ENCODE measurements around the gene PCID2. TPM values are rescaled to one million over a fixed set of nuclear protein-coding genes. Genes with fewer than 3 reads are reported as not detected.

Gene PCID2
- total RNA-seq, 1 donor from 2014 or later: 67.1 TPM

- H3K27ac Mint-ChIP-seq: peak overlapping the region; percentile 78
- no peak for DNase-seq (ENCODE audit: low spot score)
- no peaks in the 10 kb centered on the region for H3K27me3 Mint-ChIP-seq (ENCODE audit: low read depth)
- H3K9me3 Mint-ChIP-seq: no peaks in the 10 kb centered on the region
- intact Hi-C loops (cut with micrococcal nuclease): no loop called here
- H3K36me3 Mint-ChIP-seq (ENCODE audit: low read depth): peaks cover 38% of the 10 kb centered on the region
- peaks cover 31% of the 10 kb centered on the region for H3K4me1 Mint-ChIP-seq (ENCODE audit: low read depth)
- peak overlapping the region; percentile 79 for H3K4me3 Mint-ChIP-seq (ENCODE audit: low read depth)
Measured at GRCh38 chr13:113211774-113212173, 3.3 kb upstream of the PCID2 start.

GRCh38 chr13:113210833-113211232 lies 2.4 kb upstream of the PCID2 start:
- H3K27ac Mint-ChIP-seq: no peak overlapping the region
- peak overlapping the region; percentile 79 for H3K4me3 Mint-ChIP-seq (ENCODE audit: low read depth)
- peaks cover 48% of the 10 kb centered on the region for H3K36me3 Mint-ChIP-seq (ENCODE audit: low read depth)
- H3K4me1 Mint-ChIP-seq (ENCODE audit: low read depth): peaks cover 40% of the 10 kb centered on the region
- no peaks in the 10 kb centered on the region for H3K27me3 Mint-ChIP-seq (ENCODE audit: low read depth)
- DNase-seq (ENCODE audit: low spot score): no peak
- no peaks in the 10 kb centered on the region for H3K9me3 Mint-ChIP-seq
- intact Hi-C loops (cut with micrococcal nuclease): no loop called here

- intact Hi-C loops (cut with micrococcal nuclease): loop anchor here (2.0 to 5.0 kb wide), 3 partner anchors 55 to 922 kb away; partner anchors contain the start of genes LAMP1 and RASA3
- Mint-ChIP-seq H3K9me3 (no peaks in the 10 kb centered on the region), H3K27ac (peak overlapping the region; percentile 79), H3K4me1 (ENCODE audit: low read depth) (peaks cover 49% of the 10 kb centered on the region), H3K36me3 (ENCODE audit: low read depth) (peaks cover 56% of the 10 kb centered on the region), H3K27me3 (ENCODE audit: low read depth) (no peaks in the 10 kb centered on the region), H3K4me3 (ENCODE audit: low read depth) (peak overlapping the region; percentile 84)
- peak; percentile 74 for DNase-seq (ENCODE audit: low spot score)
Measured at GRCh38 chr13:113209759-113210421, 1.4 kb upstream of the PCID2 start.

DNA sequence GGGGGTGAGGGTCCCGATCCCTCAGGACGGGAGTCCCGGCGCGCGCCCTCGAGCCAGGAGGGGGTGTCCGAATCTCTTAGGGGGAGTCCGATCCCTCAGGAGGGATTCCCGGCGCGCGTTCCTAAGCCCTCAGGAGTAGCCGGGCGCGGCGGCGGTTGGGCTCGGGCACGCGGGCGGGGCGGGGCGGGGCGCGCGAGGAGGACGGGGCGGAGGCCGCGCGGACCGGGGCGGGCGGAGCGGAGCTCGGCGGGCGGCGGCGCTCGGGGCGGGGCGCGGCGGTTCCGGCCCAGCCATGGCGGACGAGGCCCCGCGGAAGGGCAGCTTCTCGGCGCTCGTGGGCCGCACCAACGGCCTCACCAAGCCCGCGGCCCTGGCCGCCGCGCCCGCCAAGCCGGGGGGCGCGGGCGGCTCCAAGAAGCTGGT lies 878 bp upstream of the PCID2 start, which contains the start of gene CUL4A:
TSS of gene CUL4A (plus strand) at position 278 of the 423 bp plus-strand sequence. CDS start at position 293, 15 bp downstream.
- intact Hi-C loops (cut with micrococcal nuclease): loop anchor here (2.0 to 5.0 kb wide), 3 partner anchors 55 to 923 kb away; partner anchors contain the start of genes LAMP1 and RASA3
- peaks cover 50% of the 10 kb centered on the region for H3K4me1 Mint-ChIP-seq (ENCODE audit: low read depth)
- H3K36me3 Mint-ChIP-seq (ENCODE audit: low read depth): peaks cover 57% of the 10 kb centered on the region
- no peaks in the 10 kb centered on the region for H3K27me3 Mint-ChIP-seq (ENCODE audit: low read depth)
- peak; percentile 68 for DNase-seq (ENCODE audit: low spot score)
- H3K27ac Mint-ChIP-seq: peak within 1 kb of the TSS; percentile 79
- H3K9me3 Mint-ChIP-seq: no peaks in the 10 kb centered on the region
- H3K4me3 Mint-ChIP-seq (ENCODE audit: low read depth): peak within 1 kb of the TSS; percentile 84

GRCh38 chr13:113207890-113208420 lies 514 bp downstream of the PCID2 start:
- H3K36me3 Mint-ChIP-seq (ENCODE audit: low read depth): peaks cover 48% of the 10 kb centered on the region
- peak overlapping the region; percentile 53 for H3K27ac Mint-ChIP-seq
- H3K27me3 Mint-ChIP-seq (ENCODE audit: low read depth): no peaks in the 10 kb centered on the region
- H3K4me3 Mint-ChIP-seq (ENCODE audit: low read depth): peak overlapping the region; percentile 82
- intact Hi-C loops (cut with micrococcal nuclease): loop anchor here (2.0 to 5.0 kb wide), 3 partner anchors 53 to 924 kb away; partner anchors contain the start of genes LAMP1 and RASA3
- peaks cover 42% of the 10 kb centered on the region for H3K4me1 Mint-ChIP-seq (ENCODE audit: low read depth)
- no peaks in the 10 kb centered on the region for H3K9me3 Mint-ChIP-seq
- no peak for DNase-seq (ENCODE audit: low spot score)

DNA sequence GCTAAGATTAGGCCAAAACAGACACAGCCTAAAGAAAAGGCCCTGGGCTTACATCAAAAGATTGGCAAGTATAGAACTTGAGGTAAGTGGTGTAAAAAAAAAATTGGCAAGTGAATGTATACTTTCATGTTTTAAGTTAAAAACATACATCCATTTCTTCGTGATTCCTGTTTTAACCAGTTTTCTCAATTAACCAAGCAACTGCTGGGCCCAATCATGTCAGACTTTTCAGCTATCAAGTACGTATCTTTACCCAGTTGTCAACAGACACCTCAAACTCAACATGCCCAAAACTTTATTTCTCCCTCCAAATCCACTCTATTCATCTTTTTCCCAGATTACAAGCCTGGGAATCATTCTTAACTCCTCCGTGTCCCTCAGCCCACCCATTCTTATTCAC lies 1.0 kb downstream of the PCID2 start:
- Mint-ChIP-seq H3K4me3 (ENCODE audit: low read depth) (peak overlapping the region; percentile 82), H3K36me3 (ENCODE audit: low read depth) (peaks cover 48% of the 10 kb centered on the region), H3K27ac (peak overlapping the region; percentile 53), H3K9me3 (no peaks in the 10 kb centered on the region), H3K27me3 (ENCODE audit: low read depth) (no peaks in the 10 kb centered on the region), H3K4me1 (ENCODE audit: low read depth) (peaks cover 47% of the 10 kb centered on the region)
- DNase-seq (ENCODE audit: low spot score): no peak
- intact Hi-C loops (cut with micrococcal nuclease): loop anchor here (5.0 kb wide), 1 partner anchor 925 kb away; the partner anchor contains the start of gene RASA3

GRCh38 chr13:113205428-113205931 lies 3.0 kb downstream of the PCID2 start:
- Mint-ChIP-seq H3K4me3 (ENCODE audit: low read depth) (peak overlapping the region; percentile 36), H3K27ac (peak overlapping the region; percentile 27), H3K4me1 (ENCODE audit: low read depth) (peaks cover 41% of the 10 kb centered on the region), H3K36me3 (ENCODE audit: low read depth) (peaks cover 34% of the 10 kb centered on the region), H3K27me3 (ENCODE audit: low read depth) (no peaks in the 10 kb centered on the region), H3K9me3 (no peaks in the 10 kb centered on the region)
- DNase-seq (ENCODE audit: low spot score): no peak
- intact Hi-C loops (cut with micrococcal nuclease): loop anchor here (5.0 kb wide), 1 partner anchor 927 kb away; the partner anchor contains the start of gene RASA3

DNA sequence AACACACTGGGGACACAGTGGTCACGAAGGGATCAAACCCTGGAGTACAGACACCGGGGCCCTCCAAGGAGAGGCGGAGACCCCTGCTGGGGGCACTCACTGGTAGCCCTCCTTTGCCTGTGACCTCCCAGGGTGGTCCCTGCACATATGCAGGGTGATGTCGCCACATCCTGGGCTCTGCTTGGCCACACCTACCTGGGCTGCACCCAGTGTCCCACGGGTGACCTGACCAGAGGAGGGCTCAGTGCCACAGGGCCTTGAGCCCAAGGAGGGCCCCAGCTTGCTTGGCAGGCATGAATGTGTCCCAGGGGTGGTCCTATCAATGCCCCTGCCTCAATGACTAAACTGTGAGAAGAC lies 4.1 kb downstream of the PCID2 start:
- Mint-ChIP-seq H3K27me3 (ENCODE audit: low read depth) (no peaks in the 10 kb centered on the region), H3K4me1 (ENCODE audit: low read depth) (peaks cover 41% of the 10 kb centered on the region), H3K9me3 (no peaks in the 10 kb centered on the region), H3K4me3 (ENCODE audit: low read depth) (no peak overlapping the region), H3K36me3 (ENCODE audit: low read depth) (peaks cover 43% of the 10 kb centered on the region), H3K27ac (no peak overlapping the region)
- intact Hi-C loops (cut with micrococcal nuclease): no loop called here
- no peak for DNase-seq (ENCODE audit: low spot score)

DNA sequence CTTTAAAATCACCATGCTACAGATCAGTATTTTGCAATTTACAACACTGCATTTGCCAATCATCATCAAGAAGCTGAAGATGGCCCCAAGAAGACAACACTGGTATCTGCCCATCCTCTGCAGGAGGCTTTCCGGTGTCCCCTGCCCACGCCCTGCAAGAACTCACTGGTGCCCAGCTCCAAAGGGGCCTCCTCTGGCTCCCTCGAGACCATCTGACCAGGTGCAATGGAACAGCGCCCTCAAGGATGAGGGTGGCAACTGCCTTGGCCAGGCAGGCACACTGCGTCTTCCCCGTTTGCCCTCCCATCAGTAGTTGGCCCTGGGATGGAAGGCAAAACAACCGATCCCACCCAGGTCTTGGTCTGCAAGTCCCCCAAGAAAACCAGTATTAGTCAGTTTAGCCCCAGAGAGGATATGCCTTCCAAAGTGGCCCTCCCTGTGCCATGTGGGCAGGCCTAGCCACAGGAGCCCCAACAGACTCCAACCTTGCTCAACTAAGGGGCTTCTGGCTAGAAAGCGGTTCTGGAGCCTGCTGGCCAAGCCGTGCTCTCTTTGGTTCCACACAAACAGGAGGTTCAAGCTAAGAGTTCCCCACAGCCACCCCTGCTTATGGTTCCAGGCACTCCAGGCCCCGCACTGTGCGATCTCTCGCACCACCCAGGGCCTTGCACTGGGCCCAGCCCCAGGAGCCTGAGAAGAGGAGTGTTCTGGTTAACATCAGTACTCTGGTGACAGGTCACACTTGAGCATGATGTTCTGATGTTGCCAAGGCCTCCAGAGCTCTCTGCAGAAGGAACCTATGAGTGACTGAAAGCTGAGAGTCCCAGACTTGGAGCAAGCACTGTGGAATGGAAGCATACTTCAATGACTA lies 4.7 kb downstream of the PCID2 start:
- no peak for DNase-seq (ENCODE audit: low spot score)
- Mint-ChIP-seq H3K27ac (no peak overlapping the region), H3K4me1 (ENCODE audit: low read depth) (peaks cover 41% of the 10 kb centered on the region), H3K36me3 (ENCODE audit: low read depth) (peaks cover 49% of the 10 kb centered on the region), H3K4me3 (ENCODE audit: low read depth) (no peak overlapping the region), H3K27me3 (ENCODE audit: low read depth) (no peaks in the 10 kb centered on the region), H3K9me3 (no peaks in the 10 kb centered on the region)
- intact Hi-C loops (cut with micrococcal nuclease): no loop called here

GRCh38 chr13:113202912-113203311 lies 5.6 kb downstream of the PCID2 start:
- Mint-ChIP-seq H3K9me3 (no peaks in the 10 kb centered on the region), H3K4me3 (ENCODE audit: low read depth) (no peak overlapping the region), H3K36me3 (ENCODE audit: low read depth) (peaks cover 56% of the 10 kb centered on the region), H3K4me1 (ENCODE audit: low read depth) (peaks cover 41% of the 10 kb centered on the region), H3K27ac (no peak overlapping the region), H3K27me3 (ENCODE audit: low read depth) (no peaks in the 10 kb centered on the region)
- DNase-seq (ENCODE audit: low spot score): no peak
- intact Hi-C loops (cut with micrococcal nuclease): no loop called here

- Mint-ChIP-seq H3K27me3 (ENCODE audit: low read depth) (no peaks in the 10 kb centered on the region), H3K9me3 (no peaks in the 10 kb centered on the region), H3K27ac (no peak overlapping the region), H3K36me3 (ENCODE audit: low read depth) (peaks cover 59% of the 10 kb centered on the region), H3K4me1 (ENCODE audit: low read depth) (peaks cover 33% of the 10 kb centered on the region), H3K4me3 (ENCODE audit: low read depth) (no peak overlapping the region)
- no peak for DNase-seq (ENCODE audit: low spot score)
- intact Hi-C loops (cut with micrococcal nuclease): no loop called here
Measured at GRCh38 chr13:113201815-113202214, 6.7 kb downstream of the PCID2 start.

GRCh38 chr13:113196970-113197737 lies 11.3 kb downstream of the PCID2 start:
- DNase-seq (ENCODE audit: low spot score): no peak
- Mint-ChIP-seq H3K4me1 (ENCODE audit: low read depth) (peaks cover 6% of the 10 kb centered on the region), H3K4me3 (ENCODE audit: low read depth) (no peak overlapping the region), H3K27ac (no peak overlapping the region), H3K36me3 (ENCODE audit: low read depth) (peaks cover 65% of the 10 kb centered on the region), H3K9me3 (no peaks in the 10 kb centered on the region), H3K27me3 (ENCODE audit: low read depth) (no peaks in the 10 kb centered on the region)
- intact Hi-C loops (cut with micrococcal nuclease): no loop called here

Measured in activated T-helper 2 cell treated with anti-CD3 and anti-CD28 coated beads, Interferon-gamma antibody, Interleukin-2, Interleukin-4, amounts not matched to agents 10 μg/mL and 5 μg/mL and 100 μg/mL, durations not matched to agents 14 hours and 24 hours and 36 hours (primary cell).